ENCODE results near the gene MOB3B.

Gene MOB3B

GRCh38 chr9:27529316-27530278, at the start of gene MOB3B:
Gene MOB3B (minus strand): TSS chr9:27529814. CDS start chr9:27455550, 74,264 bp downstream.
- no peak for DNase-seq

- peak; percentile 87 for DNase-seq
These were observed 44.3 kb upstream of the MOB3B start for GRCh38 chr9:27573634-27574590.

GRCh38 chr9:27572918-27573633, 43.5 kb upstream of the MOB3B start, which contains the start of gene C9orf72:
Gene C9orf72 (minus strand): TSS chr9:27573481. CDS start chr9:27567120, 6,361 bp downstream.
- DNase-seq = no peak

GRCh38 chr9:27572566-27572917, 42.9 kb upstream of the MOB3B start:
- no peak for DNase-seq

GRCh38 chr9:27572061-27572460, 42.4 kb upstream of the MOB3B start:
- DNase-seq = no peak

- no peak for DNase-seq
These were observed 41.4 kb upstream of the MOB3B start for GRCh38 chr9:27571011-27571410.

- no peak for DNase-seq
These were observed 39.8 kb upstream of the MOB3B start for GRCh38 chr9:27569406-27569805.

- no peak for DNase-seq
These were observed 36.5 kb upstream of the MOB3B start for GRCh38 chr9:27566118-27566517.

- no peak for DNase-seq
These were observed 36.1 kb upstream of the MOB3B start for GRCh38 chr9:27565696-27566095.

GRCh38 chr9:27564670-27565069, 35.1 kb upstream of the MOB3B start:
- no peak for DNase-seq

GRCh38 chr9:27563738-27564430, 34.3 kb upstream of the MOB3B start:
- DNase-seq = no peak

GRCh38 chr9:27561685-27562084, 32.1 kb upstream of the MOB3B start:
- DNase-seq = no peak

GRCh38 chr9:27560457-27560856, 30.8 kb upstream of the MOB3B start:
- DNase-seq = no peak

- DNase-seq = no peak
These were observed 28.7 kb upstream of the MOB3B start for GRCh38 chr9:27558307-27558706.

- DNase-seq = no peak
These were observed 26.9 kb upstream of the MOB3B start for GRCh38 chr9:27556470-27556869.

- DNase-seq = no peak
These were observed 25.1 kb upstream of the MOB3B start for GRCh38 chr9:27554712-27555111.

GRCh38 chr9:27549196-27549755, 19.7 kb upstream of the MOB3B start:
- DNase-seq = no peak

- no peak for DNase-seq
These were observed 18.6 kb upstream of the MOB3B start for GRCh38 chr9:27548055-27548741.

- DNase-seq = no peak
These were observed 15.9 kb upstream of the MOB3B start for GRCh38 chr9:27545471-27545870.

GRCh38 chr9:27542508-27542907, 12.9 kb upstream of the MOB3B start:
- DNase-seq = no peak

GRCh38 chr9:27541740-27542139, 12.1 kb upstream of the MOB3B start:
- no peak for DNase-seq

All from NCI-H1417 treated with DMSO at 0.1 percent for 48 hours (cell line).